Ovary (tissue), 3 donors: Measurements from ENCODE around the gene TCF25.
"Not testable (repeated sequence)": the region's sequence is repeated elsewhere in the genome, so short reads cannot be mapped to it uniquely, and the experiment has no call there.

Experiments used
- CTCF ChIP-seq, 3 donors: fragments of 450-650 bp in 2 of 3; fragments of 200-600 bp in 1 of 3; IDR thresholded peaks; one replicate each; pipeline versions ENCODE4 v1.5.1 to v1.8.0; 2016 to 2022; ENCODE audit warnings: antibody characterized with exemption in 3 of 3, mild to moderate bottlenecking in 1 of 3
- POLR2A ChIP-seq: fragments of 450-650 bp; IDR thresholded peaks from one replicate; pipeline ENCODE4 v1.6.1; 2017; ENCODE audit warnings: antibody characterized with exemption, mild to moderate bottlenecking, moderate library complexity
- donor health status: DM: no; HTN: no; CAD: no.

DNA sequence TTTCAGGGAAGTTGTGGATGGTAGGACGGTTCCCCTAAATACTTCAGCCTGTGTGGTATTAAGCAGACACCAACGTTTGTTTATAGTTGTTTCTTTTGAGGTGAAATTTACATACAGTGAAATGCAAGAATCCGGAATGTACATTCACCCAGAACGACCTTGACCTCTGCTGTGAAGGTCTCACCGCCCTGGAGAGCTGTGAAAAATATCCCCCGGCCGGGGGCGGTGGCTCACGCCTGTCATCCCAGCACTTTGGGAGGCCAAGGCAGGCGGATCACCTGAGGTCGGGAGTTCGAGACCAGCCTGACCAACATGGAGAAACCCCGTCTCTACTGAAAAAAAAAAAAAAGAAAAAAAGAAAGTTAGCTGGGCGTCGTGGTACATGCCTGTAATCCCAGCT is 36.9 kb upstream of the TCF25 start:
- TF ChIP-seq POLR2A; CTCF (IDR thresholded peaks at IDR 0.05): not testable (repeated sequence)
